HL-60 (cell line): ENCODE measurements around the gene HARBI1.

Experiments
- DNase-seq, 2 experiments: peaks; one replicate each; pipeline ENCODE4 v3.0.0-alpha.2; 2010 to 2020; ENCODE audit warnings: low read depth in 1 of 2, low spot score in 1 of 2
- H3K27ac ChIP-seq: fragments of 250-450 bp; sonication (Bioruptor Pico); replicated peaks from 2 replicates; pipeline ENCODE4 v1.5.1; 2020; ENCODE audit warnings: mild to moderate bottlenecking, moderate library complexity
- H3K27me3 ChIP-seq: fragments of 250-450 bp; sonication (Bioruptor Pico); 2 replicates; pipeline ENCODE4 v1.5.1; 2021; ENCODE audit warnings: mild to moderate bottlenecking, moderate library complexity; ENCODE audit not compliant: insufficient read depth, poor library complexity, severe bottlenecking
- H3K4me3 ChIP-seq: replicated peaks from 2 replicates; pipeline ENCODE4 v1.5.1; 2011; ENCODE audit warnings: mild to moderate bottlenecking, control low read depth, low read length; ENCODE audit not compliant: insufficient read depth
- CTCF ChIP-seq: IDR thresholded peaks from one replicate; pipeline ENCODE4 v1.5.1; 2011; ENCODE audit warnings: low read length, control low read depth, inconsistent platforms; ENCODE audit not compliant: insufficient read depth
- GABPA ChIP-seq: IDR thresholded peaks from 2 replicates; pipeline ENCODE4 v1.6.1; 2012; ENCODE audit warnings: low read depth
- POLR2AphosphoS5 ChIP-seq: IDR thresholded peaks from 2 replicates; pipeline ENCODE4 v1.6.1; 2012; ENCODE audit warnings: low read depth
- REST ChIP-seq: IDR thresholded peaks from 2 replicates; pipeline ENCODE4 v1.6.1; 2012; ENCODE audit warnings: low read depth; ENCODE audit not compliant: insufficient replicate concordance
- SPI1 ChIP-seq: IDR thresholded peaks from 2 replicates; pipeline ENCODE4 v1.6.1; 2012; ENCODE audit warnings: low read depth, mild to moderate bottlenecking, borderline replicate concordance

The HARBI1 gene

GRCh38 chr11:46664612-46665011, 47.6 kb upstream of the HARBI1 start:
- DNase-seq: no peak
- Histone ChIP-seq H3K27me3 (no peaks in the 10 kb centered on the region), H3K27ac (no peak overlapping the region), H3K4me3 (no peak overlapping the region)
- TF ChIP-seq REST: no peak
- TF ChIP-seq GABPA: no peak
- no peak for TF ChIP-seq CTCF
- TF ChIP-seq SPI1: no peak
- no peak for TF ChIP-seq POLR2AphosphoS5

DNA sequence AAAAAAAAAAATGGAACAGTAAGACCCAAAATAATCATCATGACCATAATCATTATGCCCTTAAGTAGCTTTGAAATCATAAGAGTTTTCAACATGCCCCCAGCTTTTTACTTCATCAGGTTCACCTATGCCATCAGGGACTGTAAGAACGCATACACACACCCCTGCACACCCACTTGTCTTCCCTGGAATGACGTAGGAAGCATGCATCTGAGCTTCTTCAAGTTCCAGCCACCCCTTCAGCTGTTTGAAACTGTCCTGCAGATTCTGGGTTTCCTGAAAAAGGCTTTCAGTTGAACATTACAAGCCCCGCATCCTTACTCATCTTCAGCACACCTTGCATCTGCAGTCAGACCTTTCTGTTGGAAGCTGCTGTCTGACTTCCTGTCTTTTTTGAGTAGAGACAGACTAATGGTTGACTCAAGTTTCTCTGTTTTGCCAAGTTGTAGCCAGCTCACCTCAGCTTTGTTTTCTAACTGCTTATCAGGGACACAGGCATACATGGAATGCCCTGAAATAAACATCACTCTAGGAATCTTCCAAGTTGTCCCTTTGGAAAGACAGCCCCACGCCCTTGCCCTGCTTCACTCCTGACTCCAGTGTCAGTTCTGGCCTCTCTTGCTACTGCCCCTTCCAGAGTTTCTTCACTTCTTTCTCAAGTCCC, 46.4 kb upstream of the HARBI1 start:
- TF ChIP-seq POLR2AphosphoS5 (no peak), SPI1 (no peak), REST (no peak), GABPA (no peak), CTCF (no peak)
- no peak for DNase-seq
- Histone ChIP-seq H3K27ac (peak overlapping the region; percentile 35; the same call in 1 of the 2 replicates), H3K27me3 (no peaks in the 10 kb centered on the region), H3K4me3 (no peak overlapping the region)

- Histone ChIP-seq H3K4me3 (no peak overlapping the region), H3K27ac (peak overlapping the region; percentile 33), H3K27me3 (no peaks in the 10 kb centered on the region)
- TF ChIP-seq POLR2AphosphoS5 (no peak), SPI1 (no peak), CTCF (no peak), REST (no peak), GABPA (no peak)
- no peak for DNase-seq
Observed at GRCh38 chr11:46662366-46662765, 45.3 kb upstream of the HARBI1 start.
